Measurements from ENCODE around the gene TOP3A. TPM values are rescaled to one million over a fixed set of nuclear protein-coding genes. Genes with fewer than 3 reads are reported as not detected.

Gene TOP3A
- total RNA-seq, 2 donors from 2014 or later = 18.4 to 37.1 TPM

DNA sequence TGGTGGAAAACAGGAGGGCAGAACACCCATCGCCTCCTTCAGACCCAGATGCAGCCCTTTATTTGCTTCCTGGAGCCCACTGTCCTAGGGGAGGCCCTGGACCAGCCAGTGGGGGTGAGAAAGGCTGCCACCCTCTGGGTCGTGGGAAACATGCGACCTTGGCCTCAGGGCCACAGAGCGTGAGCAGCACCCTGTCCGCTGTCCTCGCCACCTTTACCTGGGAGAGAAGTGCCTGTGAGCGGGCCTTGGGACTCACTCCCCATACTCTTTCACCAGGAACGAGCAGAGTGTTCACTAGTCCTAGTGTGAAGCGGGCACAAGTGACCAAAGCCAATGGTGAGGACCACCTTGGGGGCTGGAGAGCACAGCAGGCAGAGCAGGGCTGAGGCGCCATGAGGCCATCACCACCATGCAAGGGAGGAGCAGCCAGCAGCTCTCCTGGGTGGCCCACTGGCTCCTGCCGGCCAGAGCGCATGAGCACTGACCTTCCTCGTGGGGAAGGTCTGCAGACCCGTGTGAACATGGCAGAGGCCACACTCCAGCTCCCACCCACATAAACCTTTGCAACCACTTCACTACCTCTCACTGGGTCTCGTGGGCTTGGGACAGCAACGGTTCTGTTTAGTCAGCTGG lies 8.8 kb upstream of the TOP3A start:
- DNase-seq (ENCODE audit: low spot score) = no peak

DNA sequence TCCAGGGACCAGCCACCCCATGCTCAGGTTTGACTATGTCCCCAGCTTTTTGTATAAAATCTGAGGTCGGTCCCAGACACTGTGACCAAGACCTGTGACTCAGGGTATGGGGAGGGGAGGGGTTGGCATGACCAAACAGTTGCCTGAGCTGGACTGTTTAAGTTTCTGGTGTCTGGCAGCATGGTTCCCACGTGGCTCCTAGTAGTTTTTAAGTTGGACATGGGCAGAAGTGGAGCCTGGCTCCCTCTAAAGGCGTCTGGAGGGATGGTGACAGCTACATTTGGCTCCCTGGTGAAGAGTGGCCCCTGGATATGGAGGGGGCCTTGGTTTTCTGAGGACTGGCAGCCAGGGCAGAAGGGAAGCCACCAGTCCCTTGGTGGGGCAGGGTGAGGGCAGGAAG lies 8.2 kb upstream of the TOP3A start:
- 57% methylated on average over 3 of the region's 3 CpGs for WGBS

More for the DNA sequence above, 8.8 kb upstream of the TOP3A start:
- Histone ChIP-seq H3K9me3 (no peaks in the 10 kb centered on the region), H3K36me3 (peaks cover 2 to 28% of the 10 kb centered on the region in 2 donors), H3K4me1 (replicated peaks) (peaks cover 10% of the 10 kb centered on the region), H3K27me3 (replicated peaks; ENCODE audit: insufficient read depth) (no peaks in the 10 kb centered on the region), H3K27ac (no peak overlapping the region), H3K4me3 (no peak overlapping the region)
- TF ChIP-seq, protein P1, sequence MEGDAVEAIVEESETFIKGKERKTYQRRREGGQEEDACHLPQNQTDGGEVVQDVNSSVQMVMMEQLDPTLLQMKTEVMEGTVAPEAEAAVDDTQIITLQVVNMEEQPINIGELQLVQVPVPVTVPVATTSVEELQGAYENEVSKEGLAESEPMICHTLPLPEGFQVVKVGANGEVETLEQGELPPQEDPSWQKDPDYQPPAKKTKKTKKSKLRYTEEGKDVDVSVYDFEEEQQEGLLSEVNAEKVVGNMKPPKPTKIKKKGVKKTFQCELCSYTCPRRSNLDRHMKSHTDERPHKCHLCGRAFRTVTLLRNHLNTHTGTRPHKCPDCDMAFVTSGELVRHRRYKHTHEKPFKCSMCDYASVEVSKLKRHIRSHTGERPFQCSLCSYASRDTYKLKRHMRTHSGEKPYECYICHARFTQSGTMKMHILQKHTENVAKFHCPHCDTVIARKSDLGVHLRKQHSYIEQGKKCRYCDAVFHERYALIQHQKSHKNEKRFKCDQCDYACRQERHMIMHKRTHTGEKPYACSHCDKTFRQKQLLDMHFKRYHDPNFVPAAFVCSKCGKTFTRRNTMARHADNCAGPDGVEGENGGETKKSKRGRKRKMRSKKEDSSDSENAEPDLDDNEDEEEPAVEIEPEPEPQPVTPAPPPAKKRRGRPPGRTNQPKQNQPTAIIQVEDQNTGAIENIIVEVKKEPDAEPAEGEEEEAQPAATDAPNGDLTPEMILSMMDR (IDR thresholded peaks at IDR 0.05) = no peak
- TF ChIP-seq POLR2AphosphoS5 (IDR thresholded peaks at IDR 0.05) = no peak
- TF ChIP-seq POLR2A (IDR thresholded peaks at IDR 0.05) = no peak
- intact Hi-C loops (cut with DNase I) = no loop called here
- WGBS = 93% methylated on average over 16 of the region's 16 CpGs

DNA sequence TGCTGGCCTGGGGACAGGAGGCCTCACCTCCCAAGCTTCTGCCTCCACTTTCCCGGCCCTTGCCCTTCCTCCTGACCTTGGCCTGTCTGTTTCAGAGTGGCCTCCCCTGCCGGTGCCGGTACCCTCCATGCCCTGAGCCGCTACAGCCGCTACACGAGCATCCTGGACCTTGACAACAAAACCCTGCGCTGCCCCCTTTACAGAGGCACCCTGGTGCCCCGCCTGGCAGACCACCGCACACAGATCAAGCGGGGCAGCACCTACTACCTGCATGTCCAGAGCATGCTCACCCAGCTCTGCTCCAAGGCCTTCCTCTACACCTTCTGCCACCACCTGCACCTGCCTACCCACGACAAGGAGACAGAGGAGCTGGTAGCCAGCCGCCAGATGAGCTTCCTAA lies 7.7 kb upstream of the TOP3A start:
- peaks cover 2 to 28% of the 10 kb centered on the region in 2 donors for H3K36me3 ChIP-seq
- H3K4me3 ChIP-seq = no peak overlapping the region
- intact Hi-C loops (cut with DNase I) = no loop called here
- H3K4me1 ChIP-seq (replicated peaks) = peaks cover 13% of the 10 kb centered on the region
- no peak overlapping the region for H3K27ac ChIP-seq
- DNase-seq (ENCODE audit: low spot score) = no peak
- no peaks in the 10 kb centered on the region for H3K9me3 ChIP-seq
- TF ChIP-seq POLR2A (IDR thresholded peaks at IDR 0.05) (no peak), POLR2AphosphoS5 (IDR thresholded peaks at IDR 0.05) (no peak)
- TF ChIP-seq, protein P1 (IDR thresholded peaks at IDR 0.05) = no peak
- WGBS = 89% methylated on average over 12 of the region's 12 CpGs
- H3K27me3 ChIP-seq (replicated peaks; ENCODE audit: insufficient read depth) = no peaks in the 10 kb centered on the region

More for the DNA sequence above, 8.2 kb upstream of the TOP3A start:
- Histone ChIP-seq H3K4me1 (replicated peaks) (peaks cover 10% of the 10 kb centered on the region), H3K27ac (no peak overlapping the region), H3K27me3 (replicated peaks; ENCODE audit: insufficient read depth) (no peaks in the 10 kb centered on the region), H3K36me3 (peaks cover 2 to 28% of the 10 kb centered on the region in 2 donors), H3K4me3 (no peak overlapping the region), H3K9me3 (no peaks in the 10 kb centered on the region)
- TF ChIP-seq POLR2AphosphoS5 (IDR thresholded peaks at IDR 0.05) (no peak), POLR2A (IDR thresholded peaks at IDR 0.05) (no peak)
- TF ChIP-seq, protein P1 (IDR thresholded peaks at IDR 0.05) = no peak
- intact Hi-C loops (cut with DNase I) = no loop called here
- DNase-seq (ENCODE audit: low spot score) = no peak

DNA sequence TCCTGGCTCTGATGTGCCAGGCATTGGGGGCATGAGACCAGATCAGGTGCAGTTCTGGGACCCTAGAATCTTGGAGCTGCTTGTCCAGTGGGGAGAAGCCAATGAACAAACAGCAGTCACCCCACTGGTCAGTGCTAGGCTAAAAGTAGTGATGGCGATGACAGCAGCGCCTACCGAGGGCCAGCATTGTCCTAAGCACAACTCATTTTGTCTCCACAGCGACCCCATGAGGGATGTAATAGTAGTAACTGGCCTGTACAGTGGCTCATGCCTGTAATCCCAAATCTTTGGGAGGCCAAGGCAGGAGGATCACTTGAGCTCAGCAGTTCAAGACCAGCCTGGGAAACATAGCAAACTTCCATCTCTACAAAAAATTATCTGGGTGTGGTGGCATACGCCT lies 6.5 kb upstream of the TOP3A start:
- Histone ChIP-seq H3K27ac (no peak overlapping the region), H3K4me1 (replicated peaks) (peaks cover 24% of the 10 kb centered on the region), H3K4me3 (no peak overlapping the region), H3K27me3 (replicated peaks; ENCODE audit: insufficient read depth) (no peaks in the 10 kb centered on the region), H3K9me3 (no peaks in the 10 kb centered on the region), H3K36me3 (peaks cover 2 to 28% of the 10 kb centered on the region in 2 donors)
- TF ChIP-seq, protein P1 (IDR thresholded peaks at IDR 0.05) = no peak
- no peak for TF ChIP-seq POLR2A (IDR thresholded peaks at IDR 0.05)
- TF ChIP-seq POLR2AphosphoS5 (IDR thresholded peaks at IDR 0.05) = no peak
- WGBS = 61% methylated on average over 4 of the region's 5 CpGs
- intact Hi-C loops (cut with DNase I) = no loop called here
- no peak for DNase-seq (ENCODE audit: low spot score)

DNA sequence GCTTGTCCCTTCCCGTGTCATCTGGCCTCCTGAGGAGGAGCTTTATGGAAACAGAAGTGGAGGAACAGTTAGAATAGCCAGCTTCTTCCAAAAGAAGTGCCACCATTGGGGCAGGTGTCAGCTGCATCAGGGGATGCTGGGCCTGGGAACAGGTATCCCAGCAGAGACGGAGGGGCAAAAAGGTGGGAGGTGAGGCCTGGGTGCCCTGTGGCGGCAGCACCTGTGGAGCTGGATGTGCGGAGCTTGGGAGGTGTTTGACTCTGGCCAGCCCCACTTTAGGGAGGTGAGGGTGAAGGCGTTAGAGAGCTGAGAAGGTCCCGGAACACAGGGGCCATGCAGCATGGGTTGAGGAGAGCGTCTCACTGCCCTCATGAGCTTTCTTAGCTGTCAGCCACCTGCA lies 5.5 kb upstream of the TOP3A start:
- Histone ChIP-seq H3K36me3 (peaks cover 2 to 28% of the 10 kb centered on the region in 2 donors), H3K4me1 (replicated peaks) (peaks cover 28% of the 10 kb centered on the region)
- intact Hi-C loops (cut with DNase I) = no loop called here

More for the DNA sequence above, 5.5 kb upstream of the TOP3A start:
- Histone ChIP-seq H3K27ac (no peak overlapping the region), H3K27me3 (replicated peaks; ENCODE audit: insufficient read depth) (no peaks in the 10 kb centered on the region), H3K9me3 (no peaks in the 10 kb centered on the region), H3K4me3 (no peak overlapping the region)
- no peak for DNase-seq (ENCODE audit: low spot score)
- TF ChIP-seq POLR2AphosphoS5 (IDR thresholded peaks at IDR 0.05) (no peak), POLR2A (IDR thresholded peaks at IDR 0.05) (no peak)
- TF ChIP-seq, protein P1 (IDR thresholded peaks at IDR 0.05) = no peak
- WGBS = 79% methylated on average over 7 of the region's 7 CpGs

Data from prostate gland (tissue), 2 donors.